Chondrocyte (in vitro differentiated cells): ENCODE data around the gene CDKN3. TPM values are rescaled to one million over a fixed set of nuclear protein-coding genes. Genes with fewer than 3 reads are reported as not detected.
A peak's percentile ranks its signal among the peaks of the same experiment; 100 is the strongest.

ENCODE experiments used
- DNase-seq: peaks from one replicate; pipeline ENCODE4 v3.0.0; 2021; ENCODE audit warnings: mixed read lengths, low spot score
- H3K27ac Mint-ChIP-seq: one replicate; pipeline ENCODE4 v1.8.0; 2021; ENCODE audit warnings: mild to moderate bottlenecking, moderate library complexity, mixed read lengths; ENCODE audit not compliant: unreplicated experiment
- H3K27me3 Mint-ChIP-seq: 2 replicates; pipeline ENCODE4 v1.8.0; 2021; ENCODE audit warnings: low read depth, mixed read lengths
- H3K36me3 Mint-ChIP-seq: 2 replicates; pipeline ENCODE4 v1.8.0; 2021; ENCODE audit warnings: low read depth, mixed read lengths
- H3K4me1 Mint-ChIP-seq: 2 replicates; pipeline ENCODE4 v1.8.0; 2021; ENCODE audit warnings: low read depth, mild to moderate bottlenecking, mixed read lengths
- H3K4me3 Mint-ChIP-seq: one replicate; pipeline ENCODE4 v1.8.0; 2021; ENCODE audit warnings: mild to moderate bottlenecking, moderate library complexity, mixed read lengths; ENCODE audit not compliant: unreplicated experiment
- H3K9me3 Mint-ChIP-seq: 2 replicates; pipeline ENCODE4 v1.8.0; 2021; ENCODE audit warnings: low read depth, mixed read lengths
- CTCF ChIP-seq: fragments of 200-600 bp; sonication (generic); IDR thresholded peaks from 2 replicates; pipeline ENCODE4 v1.5.0; 2021; ENCODE audit warnings: antibody characterized with exemption, mild to moderate bottlenecking, moderate library complexity
- total RNA-seq: library from RNA; stranded (reverse); gene quantifications from 3 replicates; pipeline ENCODE4 v1.2.1, GENCODE V29; 2021

Gene CDKN3
- total RNA-seq, 1 donor from 2014 or later, result 8.9 TPM

- Mint-ChIP-seq H3K4me3 (no peak overlapping the region), H3K27ac (no peak overlapping the region), H3K27me3 (no peaks in the 10 kb centered on the region), H3K36me3 (peaks cover 9% of the 10 kb centered on the region), H3K9me3 (peaks cover 10% of the 10 kb centered on the region), H3K4me1 (no peaks in the 10 kb centered on the region)
- DNase-seq, result no peak
- TF ChIP-seq CTCF, result no peak
These were observed 13.4 kb downstream of the CDKN3 start for GRCh38 chr14:54410215-54410614.

GRCh38 chr14:54411371-54411770, 14.6 kb downstream of the CDKN3 start:
- Mint-ChIP-seq H3K36me3 (peaks cover 4% of the 10 kb centered on the region), H3K4me1 (no peaks in the 10 kb centered on the region), H3K27ac (no peak overlapping the region), H3K9me3 (peaks cover 7% of the 10 kb centered on the region), H3K4me3 (no peak overlapping the region), H3K27me3 (no peaks in the 10 kb centered on the region)
- no peak for DNase-seq
- TF ChIP-seq CTCF, result no peak

- Mint-ChIP-seq H3K36me3 (no peaks in the 10 kb centered on the region), H3K27ac (peak overlapping the region; percentile 69), H3K27me3 (no peaks in the 10 kb centered on the region), H3K9me3 (no peaks in the 10 kb centered on the region), H3K4me3 (no peak overlapping the region), H3K4me1 (peaks cover 11% of the 10 kb centered on the region)
- no peak for DNase-seq
- TF ChIP-seq CTCF, result peak; percentile 84
These were observed 23.8 kb downstream of the CDKN3 start for GRCh38 chr14:54420478-54421142.

GRCh38 chr14:54423991-54424390, 27.2 kb downstream of the CDKN3 start:
- H3K27ac Mint-ChIP-seq, result no peak overlapping the region
- peaks cover 13% of the 10 kb centered on the region for H3K36me3 Mint-ChIP-seq
- TF ChIP-seq CTCF, result no peak
- H3K9me3 Mint-ChIP-seq, result no peaks in the 10 kb centered on the region
- no peaks in the 10 kb centered on the region for H3K27me3 Mint-ChIP-seq
- H3K4me3 Mint-ChIP-seq, result no peak overlapping the region
- DNase-seq, result no peak
- peaks cover 11% of the 10 kb centered on the region for H3K4me1 Mint-ChIP-seq

GRCh38 chr14:54424479-54424901, 27.7 kb downstream of the CDKN3 start:
- no peaks in the 10 kb centered on the region for H3K27me3 Mint-ChIP-seq

More at GRCh38 chr14:54424479-54424901, 27.7 kb downstream of the CDKN3 start:
- no peak for DNase-seq
- H3K4me1 Mint-ChIP-seq, result peaks cover 11% of the 10 kb centered on the region
- H3K4me3 Mint-ChIP-seq, result no peak overlapping the region
- TF ChIP-seq CTCF, result no peak
- peaks cover 15% of the 10 kb centered on the region for H3K36me3 Mint-ChIP-seq
- H3K27ac Mint-ChIP-seq, result no peak overlapping the region
- H3K9me3 Mint-ChIP-seq, result no peaks in the 10 kb centered on the region
